Activated naive CD4-positive, alpha-beta T cell treated with anti-CD3 and anti-CD28 coated beads, Interleukin-2, amount 50 U/mL, for 24 hours (primary cell): ENCODE data around the gene ACACA.

Experiments used
- H3K27ac Mint-ChIP-seq: one replicate; pipeline ENCODE4 v1.8.0; 2021; ENCODE audit warnings: mild to moderate bottlenecking, mixed read lengths
- H3K27me3 Mint-ChIP-seq: one replicate; pipeline ENCODE4 v1.8.0; 2021; ENCODE audit warnings: mixed read lengths
- H3K36me3 Mint-ChIP-seq: one replicate; pipeline ENCODE4 v1.8.0; 2021; ENCODE audit warnings: mixed read lengths
- H3K4me1 Mint-ChIP-seq: one replicate; pipeline ENCODE4 v1.8.0; 2021; ENCODE audit warnings: mixed read lengths
- H3K4me3 Mint-ChIP-seq: one replicate; pipeline ENCODE4 v1.8.0; 2021; ENCODE audit warnings: mild to moderate bottlenecking, mixed read lengths
- H3K9me3 Mint-ChIP-seq: one replicate; pipeline ENCODE4 v1.8.0; 2021; ENCODE audit warnings: mixed read lengths

Gene ACACA

GRCh38 chr17:37327341-37328090 lies 79.1 kb downstream of the ACACA start:
- H3K4me3 Mint-ChIP-seq = no peak overlapping the region
- H3K36me3 Mint-ChIP-seq = peaks cover 9% of the 10 kb centered on the region
- no peaks in the 10 kb centered on the region for H3K4me1 Mint-ChIP-seq
- no peaks in the 10 kb centered on the region for H3K27me3 Mint-ChIP-seq
- no peak overlapping the region for H3K27ac Mint-ChIP-seq
- no peaks in the 10 kb centered on the region for H3K9me3 Mint-ChIP-seq

- H3K27me3 Mint-ChIP-seq = no peaks in the 10 kb centered on the region
- no peak overlapping the region for H3K4me3 Mint-ChIP-seq
- H3K36me3 Mint-ChIP-seq = peaks cover 11% of the 10 kb centered on the region
- H3K4me1 Mint-ChIP-seq = peaks cover 4% of the 10 kb centered on the region
- no peaks in the 10 kb centered on the region for H3K9me3 Mint-ChIP-seq
- no peak overlapping the region for H3K27ac Mint-ChIP-seq
Measured at GRCh38 chr17:37322826-37323561, 83.6 kb downstream of the ACACA start.

GRCh38 chr17:37322106-37322505 lies 84.5 kb downstream of the ACACA start:
- Mint-ChIP-seq H3K9me3 (no peaks in the 10 kb centered on the region), H3K36me3 (peaks cover 13% of the 10 kb centered on the region), H3K27ac (no peak overlapping the region)

GRCh38 chr17:37318931-37319594 lies 87.6 kb downstream of the ACACA start:
- H3K27ac Mint-ChIP-seq = no peak overlapping the region
- no peaks in the 10 kb centered on the region for H3K9me3 Mint-ChIP-seq
- no peak overlapping the region for H3K4me3 Mint-ChIP-seq
- H3K4me1 Mint-ChIP-seq = peaks cover 4% of the 10 kb centered on the region
- H3K36me3 Mint-ChIP-seq = peaks cover 16% of the 10 kb centered on the region
- no peaks in the 10 kb centered on the region for H3K27me3 Mint-ChIP-seq

More at GRCh38 chr17:37322106-37322505, 84.5 kb downstream of the ACACA start:
- Mint-ChIP-seq H3K4me3 (no peak overlapping the region), H3K27me3 (no peaks in the 10 kb centered on the region), H3K4me1 (peaks cover 4% of the 10 kb centered on the region)

- Mint-ChIP-seq H3K9me3 (no peaks in the 10 kb centered on the region), H3K4me1 (peaks cover 4% of the 10 kb centered on the region), H3K27me3 (no peaks in the 10 kb centered on the region), H3K4me3 (no peak overlapping the region), H3K27ac (no peak overlapping the region), H3K36me3 (peaks cover 16% of the 10 kb centered on the region)
Measured at GRCh38 chr17:37317867-37318266, 88.8 kb downstream of the ACACA start.

- Mint-ChIP-seq H3K36me3 (peaks cover 17% of the 10 kb centered on the region), H3K4me1 (peaks cover 4% of the 10 kb centered on the region), H3K27me3 (no peaks in the 10 kb centered on the region), H3K4me3 (no peak overlapping the region), H3K27ac (no peak overlapping the region), H3K9me3 (no peaks in the 10 kb centered on the region)
Measured at GRCh38 chr17:37315601-37316000, 91.0 kb downstream of the ACACA start.

- Mint-ChIP-seq H3K4me3 (no peak overlapping the region), H3K4me1 (no peaks in the 10 kb centered on the region), H3K9me3 (no peaks in the 10 kb centered on the region), H3K36me3 (peaks cover 17% of the 10 kb centered on the region), H3K27ac (no peak overlapping the region), H3K27me3 (no peaks in the 10 kb centered on the region)
Measured at GRCh38 chr17:37312137-37312923, 94.3 kb downstream of the ACACA start.

GRCh38 chr17:37310940-37311339 lies 95.7 kb downstream of the ACACA start:
- Mint-ChIP-seq H3K4me1 (no peaks in the 10 kb centered on the region), H3K27me3 (no peaks in the 10 kb centered on the region), H3K27ac (no peak overlapping the region), H3K36me3 (peaks cover 13% of the 10 kb centered on the region), H3K4me3 (no peak overlapping the region), H3K9me3 (no peaks in the 10 kb centered on the region)

GRCh38 chr17:37309051-37309450 lies 97.6 kb downstream of the ACACA start:
- Mint-ChIP-seq H3K27me3 (no peaks in the 10 kb centered on the region), H3K4me3 (no peak overlapping the region), H3K36me3 (peaks cover 13% of the 10 kb centered on the region), H3K9me3 (no peaks in the 10 kb centered on the region), H3K4me1 (no peaks in the 10 kb centered on the region), H3K27ac (no peak overlapping the region)

- H3K27me3 Mint-ChIP-seq = no peaks in the 10 kb centered on the region
- H3K27ac Mint-ChIP-seq = no peak overlapping the region
- H3K4me3 Mint-ChIP-seq = no peak overlapping the region
- no peaks in the 10 kb centered on the region for H3K9me3 Mint-ChIP-seq
- H3K36me3 Mint-ChIP-seq = peaks cover 6% of the 10 kb centered on the region
- no peaks in the 10 kb centered on the region for H3K4me1 Mint-ChIP-seq
Measured at GRCh38 chr17:37305406-37305905, 101.2 kb downstream of the ACACA start.

- Mint-ChIP-seq H3K9me3 (no peaks in the 10 kb centered on the region), H3K4me1 (no peaks in the 10 kb centered on the region), H3K27me3 (no peaks in the 10 kb centered on the region), H3K4me3 (no peak overlapping the region), H3K36me3 (no peaks in the 10 kb centered on the region), H3K27ac (no peak overlapping the region)
Measured at GRCh38 chr17:37301288-37301687, 105.3 kb downstream of the ACACA start.

GRCh38 chr17:37300683-37301082 lies 106.0 kb downstream of the ACACA start:
- Mint-ChIP-seq H3K9me3 (no peaks in the 10 kb centered on the region), H3K36me3 (no peaks in the 10 kb centered on the region), H3K4me1 (no peaks in the 10 kb centered on the region), H3K4me3 (no peak overlapping the region), H3K27ac (no peak overlapping the region), H3K27me3 (no peaks in the 10 kb centered on the region)

GRCh38 chr17:37299257-37299980 lies 107.2 kb downstream of the ACACA start:
- Mint-ChIP-seq H3K27ac (no peak overlapping the region), H3K27me3 (no peaks in the 10 kb centered on the region)

GRCh38 chr17:37295888-37296287 lies 110.7 kb downstream of the ACACA start:
- H3K4me1 Mint-ChIP-seq = peaks cover 4% of the 10 kb centered on the region
- H3K27me3 Mint-ChIP-seq = no peaks in the 10 kb centered on the region
- H3K9me3 Mint-ChIP-seq = no peaks in the 10 kb centered on the region
- H3K27ac Mint-ChIP-seq = no peak overlapping the region
- H3K4me3 Mint-ChIP-seq = no peak overlapping the region
- no peaks in the 10 kb centered on the region for H3K36me3 Mint-ChIP-seq

More at GRCh38 chr17:37299257-37299980, 107.2 kb downstream of the ACACA start:
- no peaks in the 10 kb centered on the region for H3K9me3 Mint-ChIP-seq
- no peaks in the 10 kb centered on the region for H3K4me1 Mint-ChIP-seq
- no peaks in the 10 kb centered on the region for H3K36me3 Mint-ChIP-seq
- no peak overlapping the region for H3K4me3 Mint-ChIP-seq

- Mint-ChIP-seq H3K9me3 (no peaks in the 10 kb centered on the region), H3K4me3 (no peak overlapping the region)
Measured at GRCh38 chr17:37294888-37295287, 111.7 kb downstream of the ACACA start.

More at GRCh38 chr17:37294888-37295287, 111.7 kb downstream of the ACACA start:
- Mint-ChIP-seq H3K27me3 (no peaks in the 10 kb centered on the region), H3K27ac (no peak overlapping the region), H3K4me1 (peaks cover 4% of the 10 kb centered on the region), H3K36me3 (no peaks in the 10 kb centered on the region)
